Peyer's patch (tissue), 4 donors: ENCODE measurements around the gene IDE. TPM values are rescaled to one million over a fixed set of nuclear protein-coding genes. Genes with fewer than 3 reads are reported as not detected.
A peak's percentile ranks its signal among the peaks of the same experiment; 100 is the strongest.

Experiments
- DNase-seq, 3 donors: peaks; one replicate each; pipeline ENCODE4 v3.0.0-alpha.2; 2017 to 2019
- H3K27ac ChIP-seq, 4 donors: fragments of 200-600 bp; sonication (generic); one replicate each; pipeline ENCODE4 v1.5.1; 2016 to 2019
- H3K27me3 ChIP-seq, 2 donors: fragments of 200-600 bp; sonication (generic); one replicate each; pipeline ENCODE4 v1.5.1; 2019
- H3K36me3 ChIP-seq, 3 donors: fragments of 200-600 bp; sonication (generic); one replicate each; pipeline ENCODE4 v1.5.1; 2016 to 2019
- H3K4me1 ChIP-seq, 4 donors: fragments of 200-600 bp; sonication (generic); one replicate each; pipeline ENCODE4 v1.5.1; 2016 to 2019
- H3K4me3 ChIP-seq, 4 donors: fragments of 200-600 bp; sonication (generic); 1 replicate in 3 of 4; 2 replicates in 1 of 4; pipeline ENCODE4 v1.5.1; 2016 to 2019; ENCODE audit warnings: mild to moderate bottlenecking in 1 of 4
- H3K9me3 ChIP-seq, 4 donors: fragments of 200-600 bp; sonication (generic); one replicate each; pipeline ENCODE4 v1.5.1; 2016 to 2019; ENCODE audit warnings: mild to moderate bottlenecking in 1 of 4
- POLR2A ChIP-seq, 2 donors: fragments of 450-650 bp; IDR thresholded peaks; one replicate each; pipeline ENCODE4 v1.5.1; 2017; ENCODE audit warnings: antibody characterized with exemption in 2 of 2, mild to moderate bottlenecking in 2 of 2, moderate library complexity in 2 of 2
- total RNA-seq, 4 donors: library from RNA; depleted of rRNA; stranded (reverse); fragments of >200 nt; gene quantifications; one replicate each; pipeline ENCODE4 v1.1.0, GENCODE V29; 2016
- TF ChIP-seq, protein P1 (sequence below), 6 experiments: fragments of 450-650 bp in 4 of 6; fragments of 200-600 bp in 2 of 6; sonication (generic) in 1 of 6; IDR thresholded peaks; one replicate each; pipeline ENCODE4 v1.5.1; 2017 to 2019; ENCODE audit warnings: antibody characterized with exemption in 6 of 6, mild to moderate bottlenecking in 3 of 6, moderate library complexity in 1 of 6

IDE gene
- 10 to 100 TPM; 27.1 to 71.8 (median 31.7) TPM for total RNA-seq

DNA sequence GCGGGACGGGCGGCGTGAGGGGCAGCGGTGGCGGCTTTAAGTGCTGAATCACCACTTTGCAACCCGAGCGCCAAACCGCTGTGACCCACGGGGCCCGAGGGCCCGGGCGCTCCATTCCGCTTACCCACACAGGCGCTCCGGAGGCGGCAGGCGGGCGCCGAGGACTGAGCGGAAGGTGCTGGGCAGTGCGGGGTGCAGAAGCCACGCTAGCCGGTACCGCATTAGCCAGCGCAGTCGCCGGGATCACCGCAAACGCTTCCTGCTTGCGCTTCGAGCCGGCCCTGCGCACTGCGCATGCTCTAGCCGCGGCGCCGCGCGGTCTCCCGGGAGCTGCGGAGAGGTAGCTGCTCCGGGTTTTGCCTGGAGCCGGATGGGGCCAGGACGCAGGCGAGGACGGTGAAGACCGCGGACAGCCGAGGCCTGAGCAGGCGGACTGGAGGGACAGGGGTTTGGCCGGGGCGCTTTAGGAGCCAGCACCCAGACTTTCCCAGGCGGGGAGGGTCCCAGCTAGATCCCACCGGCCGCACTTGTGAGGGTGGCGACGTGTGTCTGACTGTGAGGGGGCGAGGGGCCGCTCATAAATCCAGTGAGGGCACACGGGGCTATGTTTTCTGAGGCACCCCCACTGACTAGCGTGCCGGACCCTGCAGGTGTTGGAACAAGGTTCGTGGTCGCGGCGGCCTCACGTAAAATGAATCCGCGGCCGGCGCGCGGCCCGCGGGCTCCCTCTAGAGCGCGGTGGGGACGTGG lies at the start of gene IDE:
Gene IDE (minus strand): TSS at position 296 of the 750 bp plus-strand sequence. CDS start 74 bp downstream, at position 222.
- peak; percentile 83 to 93 (median 93) for DNase-seq
- Histone ChIP-seq H3K27me3 (no peaks in the 10 kb centered on the region), H3K27ac (peak within 1 kb of the TSS; percentile 90 to 97 (median 94)), H3K36me3 (no peaks in the 10 kb centered on the region), H3K4me1 (peaks cover 0 to 26% (median 2%) of the 10 kb centered on the region in 4 donors), H3K9me3 (no peaks in the 10 kb centered on the region), H3K4me3 (peak within 1 kb of the TSS; percentile 76 to 95 (median 90))
- TF ChIP-seq POLR2A (IDR thresholded peaks at IDR 0.05): peak; percentile 54 to 61
- TF ChIP-seq, protein P1, sequence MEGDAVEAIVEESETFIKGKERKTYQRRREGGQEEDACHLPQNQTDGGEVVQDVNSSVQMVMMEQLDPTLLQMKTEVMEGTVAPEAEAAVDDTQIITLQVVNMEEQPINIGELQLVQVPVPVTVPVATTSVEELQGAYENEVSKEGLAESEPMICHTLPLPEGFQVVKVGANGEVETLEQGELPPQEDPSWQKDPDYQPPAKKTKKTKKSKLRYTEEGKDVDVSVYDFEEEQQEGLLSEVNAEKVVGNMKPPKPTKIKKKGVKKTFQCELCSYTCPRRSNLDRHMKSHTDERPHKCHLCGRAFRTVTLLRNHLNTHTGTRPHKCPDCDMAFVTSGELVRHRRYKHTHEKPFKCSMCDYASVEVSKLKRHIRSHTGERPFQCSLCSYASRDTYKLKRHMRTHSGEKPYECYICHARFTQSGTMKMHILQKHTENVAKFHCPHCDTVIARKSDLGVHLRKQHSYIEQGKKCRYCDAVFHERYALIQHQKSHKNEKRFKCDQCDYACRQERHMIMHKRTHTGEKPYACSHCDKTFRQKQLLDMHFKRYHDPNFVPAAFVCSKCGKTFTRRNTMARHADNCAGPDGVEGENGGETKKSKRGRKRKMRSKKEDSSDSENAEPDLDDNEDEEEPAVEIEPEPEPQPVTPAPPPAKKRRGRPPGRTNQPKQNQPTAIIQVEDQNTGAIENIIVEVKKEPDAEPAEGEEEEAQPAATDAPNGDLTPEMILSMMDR (IDR thresholded peaks at IDR 0.05): peak; percentile 29 to 92 (median 82)

DNA sequence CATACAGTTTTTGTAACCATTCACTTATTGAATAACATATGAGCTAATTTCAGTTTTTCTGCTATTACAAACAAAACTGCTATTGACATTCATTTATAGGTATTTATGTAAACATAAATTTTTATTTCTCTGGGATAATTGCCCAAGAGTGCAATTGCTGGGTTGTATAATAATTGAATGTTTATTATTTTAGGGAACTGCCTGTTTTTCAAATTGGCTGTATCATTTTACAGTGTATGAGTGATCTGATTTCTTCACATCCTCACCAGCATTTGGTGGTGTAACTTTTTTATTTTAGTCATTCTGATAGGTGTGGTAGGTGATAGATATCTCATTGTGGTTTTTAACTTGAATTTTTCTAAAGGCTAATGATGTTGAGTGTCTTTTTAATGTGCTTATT lies 45.5 kb upstream of the IDE start:
- Histone ChIP-seq H3K36me3 (no peaks in the 10 kb centered on the region), H3K9me3 (no peaks in the 10 kb centered on the region), H3K4me3 (no peak overlapping the region), H3K4me1 (no peaks in the 10 kb centered on the region), H3K27me3 (no peaks in the 10 kb centered on the region), H3K27ac (no peak overlapping the region)
- TF ChIP-seq, protein P1 (IDR thresholded peaks at IDR 0.05): no peak
- no peak for TF ChIP-seq POLR2A (IDR thresholded peaks at IDR 0.05)
- no peak for DNase-seq

- no peak overlapping the region for H3K4me3 ChIP-seq
- TF ChIP-seq, protein P1 (IDR thresholded peaks at IDR 0.05): no peak
- TF ChIP-seq POLR2A (IDR thresholded peaks at IDR 0.05): no peak
- no peaks in the 10 kb centered on the region for H3K4me1 ChIP-seq
- no peaks in the 10 kb centered on the region for H3K27me3 ChIP-seq
- H3K27ac ChIP-seq: no peak overlapping the region
- DNase-seq: no peak
- H3K36me3 ChIP-seq: no peaks in the 10 kb centered on the region
- no peaks in the 10 kb centered on the region for H3K9me3 ChIP-seq
Measured at GRCh38 chr10:92615515-92615914, 41.6 kb upstream of the IDE start.

DNA sequence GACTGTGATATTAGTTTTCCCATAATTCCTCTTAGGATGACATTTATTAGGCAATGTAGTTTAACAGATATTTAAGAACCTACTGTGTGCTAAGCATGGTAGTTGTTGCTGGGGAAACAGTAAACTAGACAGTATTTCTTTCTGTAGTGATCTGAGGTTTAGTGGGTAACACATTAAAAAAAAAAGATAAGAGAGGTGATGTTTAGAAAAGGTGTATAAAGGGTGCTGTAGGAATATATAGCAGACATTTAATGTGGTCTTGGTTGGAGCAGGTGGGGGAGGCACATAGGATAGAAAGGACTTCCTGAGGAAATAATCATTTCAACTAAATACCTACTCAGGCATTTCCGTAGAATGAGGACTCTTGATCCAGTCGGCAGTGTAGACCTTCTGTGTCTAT lies 30.9 kb upstream of the IDE start:
- Histone ChIP-seq H3K9me3 (no peaks in the 10 kb centered on the region), H3K27ac (no peak overlapping the region), H3K36me3 (no peaks in the 10 kb centered on the region), H3K4me1 (no peaks in the 10 kb centered on the region), H3K27me3 (no peaks in the 10 kb centered on the region), H3K4me3 (no peak overlapping the region)
- TF ChIP-seq POLR2A (IDR thresholded peaks at IDR 0.05): no peak
- TF ChIP-seq, protein P1 (IDR thresholded peaks at IDR 0.05): no peak
- no peak for DNase-seq

DNA sequence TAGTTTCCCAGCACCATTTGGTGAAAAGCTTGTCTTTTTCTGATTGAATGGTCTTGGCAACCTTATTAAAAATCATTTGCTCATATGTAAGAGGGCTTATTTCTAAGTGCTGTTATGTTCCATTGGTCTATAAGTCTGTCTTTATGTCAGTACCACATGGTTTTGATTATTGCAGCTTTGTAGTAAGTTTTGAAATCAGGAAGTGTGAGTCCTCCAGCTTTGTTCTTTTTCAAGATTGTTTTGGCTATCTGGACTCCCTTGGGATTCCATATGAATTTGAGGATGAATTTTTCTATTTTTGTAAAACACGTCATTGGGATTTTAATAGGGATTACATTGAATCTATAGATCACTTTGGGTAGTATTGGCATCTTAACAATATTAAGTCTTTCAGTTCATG lies 24.4 kb upstream of the IDE start:
- Histone ChIP-seq H3K27ac (no peak overlapping the region), H3K27me3 (no peaks in the 10 kb centered on the region), H3K36me3 (no peaks in the 10 kb centered on the region), H3K4me3 (no peak overlapping the region), H3K9me3 (no peaks in the 10 kb centered on the region), H3K4me1 (peaks cover 0 to 6% (median 0%) of the 10 kb centered on the region in 4 donors)
- no peak for TF ChIP-seq POLR2A (IDR thresholded peaks at IDR 0.05)
- TF ChIP-seq, protein P1 (IDR thresholded peaks at IDR 0.05): no peak
- no peak for DNase-seq
